ENCODE results near the gene GRIA4. TPM values are rescaled to one million over a fixed set of nuclear protein-coding genes. Genes with fewer than 3 reads are reported as not detected.

The GRIA4 gene
- total RNA-seq, 1 donor from 2014 or later, result 8.7 TPM

DNA sequence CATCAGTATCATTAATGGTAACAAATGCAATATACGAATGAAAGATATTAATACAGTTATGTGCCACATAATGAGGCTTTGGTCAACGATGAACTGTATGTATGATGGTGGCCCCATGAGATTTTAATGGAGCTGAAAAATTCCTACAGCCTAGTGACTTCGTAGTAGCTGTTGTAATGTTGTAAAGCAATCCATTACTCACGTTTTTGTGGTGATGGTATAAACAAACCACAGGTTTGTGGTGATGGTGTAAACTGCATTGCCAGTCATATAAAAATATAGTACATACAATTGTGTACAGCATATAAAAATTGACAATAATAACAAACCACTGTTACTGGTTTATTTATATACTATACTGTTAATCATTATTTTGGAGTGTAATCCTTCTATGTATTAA is 27.4 kb upstream of the GRIA4 start:
- Mint-ChIP-seq H3K36me3 (ENCODE audit: low read depth, unreplicated experiment) (no peaks in the 10 kb centered on the region), H3K4me1 (ENCODE audit: unreplicated experiment) (no peaks in the 10 kb centered on the region), H3K27ac (ENCODE audit: unreplicated experiment) (no peak overlapping the region), H3K4me3 (ENCODE audit: unreplicated experiment) (no peak overlapping the region), H3K27me3 (ENCODE audit: unreplicated experiment) (no peaks in the 10 kb centered on the region), H3K9me3 (ENCODE audit: unreplicated experiment) (no peaks in the 10 kb centered on the region)
- DNase-seq (ENCODE audit: low spot score), result no peak
- TF ChIP-seq, protein P1, sequence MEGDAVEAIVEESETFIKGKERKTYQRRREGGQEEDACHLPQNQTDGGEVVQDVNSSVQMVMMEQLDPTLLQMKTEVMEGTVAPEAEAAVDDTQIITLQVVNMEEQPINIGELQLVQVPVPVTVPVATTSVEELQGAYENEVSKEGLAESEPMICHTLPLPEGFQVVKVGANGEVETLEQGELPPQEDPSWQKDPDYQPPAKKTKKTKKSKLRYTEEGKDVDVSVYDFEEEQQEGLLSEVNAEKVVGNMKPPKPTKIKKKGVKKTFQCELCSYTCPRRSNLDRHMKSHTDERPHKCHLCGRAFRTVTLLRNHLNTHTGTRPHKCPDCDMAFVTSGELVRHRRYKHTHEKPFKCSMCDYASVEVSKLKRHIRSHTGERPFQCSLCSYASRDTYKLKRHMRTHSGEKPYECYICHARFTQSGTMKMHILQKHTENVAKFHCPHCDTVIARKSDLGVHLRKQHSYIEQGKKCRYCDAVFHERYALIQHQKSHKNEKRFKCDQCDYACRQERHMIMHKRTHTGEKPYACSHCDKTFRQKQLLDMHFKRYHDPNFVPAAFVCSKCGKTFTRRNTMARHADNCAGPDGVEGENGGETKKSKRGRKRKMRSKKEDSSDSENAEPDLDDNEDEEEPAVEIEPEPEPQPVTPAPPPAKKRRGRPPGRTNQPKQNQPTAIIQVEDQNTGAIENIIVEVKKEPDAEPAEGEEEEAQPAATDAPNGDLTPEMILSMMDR (IDR thresholded peaks at IDR 0.05; ENCODE audit: unreplicated experiment), result no peak

- TF ChIP-seq, protein P1 (IDR thresholded peaks at IDR 0.05; ENCODE audit: unreplicated experiment), result no peak
- no peak for DNase-seq (ENCODE audit: low spot score)
- H3K27ac Mint-ChIP-seq (ENCODE audit: unreplicated experiment), result no peak overlapping the region
These were observed 21.9 kb upstream of the GRIA4 start for GRCh38 chr11:105588001-105588400.

DNA sequence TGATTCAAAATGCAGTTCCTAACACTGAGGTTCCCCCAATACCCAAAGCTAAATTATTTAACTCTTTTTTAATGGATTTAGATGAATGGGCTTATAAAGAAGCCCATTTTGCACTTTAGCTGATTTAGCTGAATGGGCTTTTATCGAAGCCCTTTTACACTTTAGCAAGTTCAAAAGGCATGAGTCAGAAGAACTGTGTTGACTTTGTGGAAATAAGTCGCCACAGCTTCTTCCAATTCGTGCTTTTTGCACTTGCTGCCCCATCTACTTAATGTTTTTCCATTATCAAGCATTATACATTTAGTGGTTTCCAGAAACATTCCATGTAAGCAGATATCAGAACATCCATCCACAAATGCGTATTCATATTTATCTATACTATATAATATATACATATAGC is 20.5 kb upstream of the GRIA4 start:
- no peaks in the 10 kb centered on the region for H3K4me1 Mint-ChIP-seq (ENCODE audit: unreplicated experiment)
- no peak overlapping the region for H3K4me3 Mint-ChIP-seq (ENCODE audit: unreplicated experiment)
- no peaks in the 10 kb centered on the region for H3K9me3 Mint-ChIP-seq (ENCODE audit: unreplicated experiment)
- H3K27ac Mint-ChIP-seq (ENCODE audit: unreplicated experiment), result no peak overlapping the region
- TF ChIP-seq, protein P1 (IDR thresholded peaks at IDR 0.05; ENCODE audit: unreplicated experiment), result no peak
- H3K36me3 Mint-ChIP-seq (ENCODE audit: low read depth, unreplicated experiment), result no peaks in the 10 kb centered on the region
- H3K27me3 Mint-ChIP-seq (ENCODE audit: unreplicated experiment), result no peaks in the 10 kb centered on the region
- DNase-seq (ENCODE audit: low spot score), result no peak

More at GRCh38 chr11:105588001-105588400, 21.9 kb upstream of the GRIA4 start:
- Mint-ChIP-seq H3K36me3 (ENCODE audit: low read depth, unreplicated experiment) (no peaks in the 10 kb centered on the region), H3K9me3 (ENCODE audit: unreplicated experiment) (no peaks in the 10 kb centered on the region), H3K27me3 (ENCODE audit: unreplicated experiment) (no peaks in the 10 kb centered on the region), H3K4me3 (ENCODE audit: unreplicated experiment) (no peak overlapping the region), H3K4me1 (ENCODE audit: unreplicated experiment) (no peaks in the 10 kb centered on the region)

GRCh38 chr11:105592035-105592434 is 17.8 kb upstream of the GRIA4 start:
- Mint-ChIP-seq H3K36me3 (ENCODE audit: low read depth, unreplicated experiment) (no peaks in the 10 kb centered on the region), H3K27me3 (ENCODE audit: unreplicated experiment) (no peaks in the 10 kb centered on the region), H3K27ac (ENCODE audit: unreplicated experiment) (no peak overlapping the region), H3K4me3 (ENCODE audit: unreplicated experiment) (no peak overlapping the region), H3K9me3 (ENCODE audit: unreplicated experiment) (no peaks in the 10 kb centered on the region), H3K4me1 (ENCODE audit: unreplicated experiment) (no peaks in the 10 kb centered on the region)
- TF ChIP-seq, protein P1 (IDR thresholded peaks at IDR 0.05; ENCODE audit: unreplicated experiment), result no peak
- DNase-seq (ENCODE audit: low spot score), result no peak

- H3K36me3 Mint-ChIP-seq (ENCODE audit: low read depth, unreplicated experiment), result no peaks in the 10 kb centered on the region
- H3K9me3 Mint-ChIP-seq (ENCODE audit: unreplicated experiment), result no peaks in the 10 kb centered on the region
- no peak for DNase-seq (ENCODE audit: low spot score)
- H3K27me3 Mint-ChIP-seq (ENCODE audit: unreplicated experiment), result peaks cover 1% of the 10 kb centered on the region
- TF ChIP-seq, protein P1 (IDR thresholded peaks at IDR 0.05; ENCODE audit: unreplicated experiment), result no peak
- no peak overlapping the region for H3K27ac Mint-ChIP-seq (ENCODE audit: unreplicated experiment)
- no peak overlapping the region for H3K4me3 Mint-ChIP-seq (ENCODE audit: unreplicated experiment)
- no peaks in the 10 kb centered on the region for H3K4me1 Mint-ChIP-seq (ENCODE audit: unreplicated experiment)
These were observed 11.5 kb upstream of the GRIA4 start for GRCh38 chr11:105598371-105598770.
